Neural cell (in vitro differentiated cells): ENCODE data around the gene HIVEP3.

Experiments used
- CTCF ChIP-seq: fragments of 450-650 bp; IDR thresholded peaks from 2 replicates; pipeline ENCODE4 v1.5.1; 2014; ENCODE audit warnings: antibody characterized with exemption, mild to moderate bottlenecking, moderate library complexity; ENCODE audit not compliant: poor library complexity, severe bottlenecking
- EP300 ChIP-seq: fragments of 450-650 bp; conservative IDR thresholded peaks from 2 replicates; pipeline ENCODE4 v1.6.1; 2014; ENCODE audit warnings: antibody characterized with exemption, mild to moderate bottlenecking, moderate library complexity; ENCODE audit not compliant: poor library complexity, severe bottlenecking
- EZH2 ChIP-seq: fragments of 200-600, 300-800 bp; shearing (Covaris generic), sonication (generic); IDR thresholded peaks from 2 replicates; pipeline ENCODE4 v1.6.1; 2014; ENCODE audit warnings: antibody characterized with exemption, low read length, borderline replicate concordance, mild to moderate bottlenecking; ENCODE audit not compliant: insufficient read depth, poor library complexity, severe bottlenecking
- POLR2AphosphoS5 ChIP-seq: IDR thresholded peaks from 2 replicates; pipeline ENCODE4 v1.6.1; 2012
- SMC3 ChIP-seq: fragments of 450-650 bp; conservative IDR thresholded peaks from 2 replicates; pipeline ENCODE4 v1.6.1; 2014; ENCODE audit warnings: antibody characterized with exemption, mild to moderate bottlenecking, moderate library complexity; ENCODE audit not compliant: poor library complexity
- TF ChIP-seq, protein P1 (sequence below): IDR thresholded peaks from 2 replicates; pipeline ENCODE4 v1.6.1; 2012; ENCODE audit warnings: borderline replicate concordance

DNA sequence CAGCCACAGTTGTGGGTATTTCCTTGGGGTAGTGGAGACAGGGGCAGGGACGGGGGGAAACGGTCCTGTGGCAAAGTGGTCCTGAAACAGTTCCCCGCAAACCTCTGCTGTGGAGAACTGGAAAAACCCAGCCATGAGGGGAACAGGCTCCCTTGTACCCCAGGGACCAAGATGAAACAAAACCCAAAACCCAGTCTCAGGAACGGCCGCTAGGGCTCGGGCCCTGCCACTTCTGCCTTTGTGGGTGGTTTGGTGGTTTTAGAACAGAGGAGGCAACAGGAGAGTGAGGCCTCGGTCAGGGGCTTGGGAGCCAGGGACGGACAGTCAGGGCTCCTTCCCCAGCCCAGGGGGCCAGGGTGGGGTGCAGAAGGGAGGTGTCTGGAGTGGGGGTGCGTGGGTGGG, 409.5 kb downstream of the HIVEP3 start:
- TF ChIP-seq CTCF = no peak
- no peak for TF ChIP-seq POLR2AphosphoS5
- TF ChIP-seq EZH2 = no peak
- no peak for TF ChIP-seq SMC3
- TF ChIP-seq EP300 = no peak
- TF ChIP-seq, protein P1, sequence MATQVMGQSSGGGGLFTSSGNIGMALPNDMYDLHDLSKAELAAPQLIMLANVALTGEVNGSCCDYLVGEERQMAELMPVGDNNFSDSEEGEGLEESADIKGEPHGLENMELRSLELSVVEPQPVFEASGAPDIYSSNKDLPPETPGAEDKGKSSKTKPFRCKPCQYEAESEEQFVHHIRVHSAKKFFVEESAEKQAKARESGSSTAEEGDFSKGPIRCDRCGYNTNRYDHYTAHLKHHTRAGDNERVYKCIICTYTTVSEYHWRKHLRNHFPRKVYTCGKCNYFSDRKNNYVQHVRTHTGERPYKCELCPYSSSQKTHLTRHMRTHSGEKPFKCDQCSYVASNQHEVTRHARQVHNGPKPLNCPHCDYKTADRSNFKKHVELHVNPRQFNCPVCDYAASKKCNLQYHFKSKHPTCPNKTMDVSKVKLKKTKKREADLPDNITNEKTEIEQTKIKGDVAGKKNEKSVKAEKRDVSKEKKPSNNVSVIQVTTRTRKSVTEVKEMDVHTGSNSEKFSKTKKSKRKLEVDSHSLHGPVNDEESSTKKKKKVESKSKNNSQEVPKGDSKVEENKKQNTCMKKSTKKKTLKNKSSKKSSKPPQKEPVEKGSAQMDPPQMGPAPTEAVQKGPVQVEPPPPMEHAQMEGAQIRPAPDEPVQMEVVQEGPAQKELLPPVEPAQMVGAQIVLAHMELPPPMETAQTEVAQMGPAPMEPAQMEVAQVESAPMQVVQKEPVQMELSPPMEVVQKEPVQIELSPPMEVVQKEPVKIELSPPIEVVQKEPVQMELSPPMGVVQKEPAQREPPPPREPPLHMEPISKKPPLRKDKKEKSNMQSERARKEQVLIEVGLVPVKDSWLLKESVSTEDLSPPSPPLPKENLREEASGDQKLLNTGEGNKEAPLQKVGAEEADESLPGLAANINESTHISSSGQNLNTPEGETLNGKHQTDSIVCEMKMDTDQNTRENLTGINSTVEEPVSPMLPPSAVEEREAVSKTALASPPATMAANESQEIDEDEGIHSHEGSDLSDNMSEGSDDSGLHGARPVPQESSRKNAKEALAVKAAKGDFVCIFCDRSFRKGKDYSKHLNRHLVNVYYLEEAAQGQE = no peak
